ENCODE data around the gene RPS19. TPM values are rescaled to one million over a fixed set of nuclear protein-coding genes. Genes with fewer than 3 reads are reported as not detected.
A peak's percentile ranks its signal among the peaks of the same experiment; 100 is the strongest.

RPS19 gene
- total RNA-seq, 1 donor, result 600 TPM

DNA sequence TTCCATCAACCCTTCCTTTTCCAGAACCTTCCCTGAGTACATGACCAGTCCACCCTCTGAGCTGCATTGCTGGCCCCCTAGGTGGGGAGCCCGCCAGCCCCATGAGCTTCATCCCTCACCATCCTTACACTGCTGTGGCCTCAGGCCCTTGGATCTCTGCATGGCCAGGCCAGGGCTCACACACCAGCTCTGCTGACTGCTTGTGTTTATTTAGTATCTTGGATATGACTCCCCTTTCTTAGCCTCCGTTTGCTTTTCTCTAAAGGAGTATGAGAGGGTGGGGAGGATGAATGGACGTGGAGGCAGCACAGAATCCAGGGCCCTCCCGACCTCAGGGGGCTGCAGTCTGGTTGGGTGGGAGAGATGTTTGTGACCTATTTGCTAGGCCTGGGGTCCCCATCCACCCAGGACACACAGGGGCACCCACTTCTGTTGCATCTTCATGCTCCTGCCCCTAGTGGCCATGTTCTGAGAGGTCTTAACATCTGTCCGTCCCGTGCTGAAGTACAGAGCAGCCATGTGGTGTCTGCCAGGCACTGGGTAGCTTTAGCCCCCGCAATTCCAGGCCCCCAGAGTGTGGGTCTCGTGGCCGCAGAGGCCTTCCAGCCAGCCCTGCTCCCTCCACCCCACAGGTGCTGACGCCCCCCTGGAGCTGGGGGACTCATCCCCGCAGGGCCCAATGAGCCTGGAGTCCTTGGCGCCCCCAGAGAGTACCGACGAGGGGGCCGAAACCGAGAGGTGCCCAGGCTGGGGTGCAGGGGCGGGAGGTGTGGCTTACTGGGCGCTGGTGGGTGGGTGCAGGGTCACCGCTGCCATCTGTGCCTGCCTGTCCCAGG, 35.9 kb downstream of the RPS19 start:
- TF ChIP-seq, protein P1, sequence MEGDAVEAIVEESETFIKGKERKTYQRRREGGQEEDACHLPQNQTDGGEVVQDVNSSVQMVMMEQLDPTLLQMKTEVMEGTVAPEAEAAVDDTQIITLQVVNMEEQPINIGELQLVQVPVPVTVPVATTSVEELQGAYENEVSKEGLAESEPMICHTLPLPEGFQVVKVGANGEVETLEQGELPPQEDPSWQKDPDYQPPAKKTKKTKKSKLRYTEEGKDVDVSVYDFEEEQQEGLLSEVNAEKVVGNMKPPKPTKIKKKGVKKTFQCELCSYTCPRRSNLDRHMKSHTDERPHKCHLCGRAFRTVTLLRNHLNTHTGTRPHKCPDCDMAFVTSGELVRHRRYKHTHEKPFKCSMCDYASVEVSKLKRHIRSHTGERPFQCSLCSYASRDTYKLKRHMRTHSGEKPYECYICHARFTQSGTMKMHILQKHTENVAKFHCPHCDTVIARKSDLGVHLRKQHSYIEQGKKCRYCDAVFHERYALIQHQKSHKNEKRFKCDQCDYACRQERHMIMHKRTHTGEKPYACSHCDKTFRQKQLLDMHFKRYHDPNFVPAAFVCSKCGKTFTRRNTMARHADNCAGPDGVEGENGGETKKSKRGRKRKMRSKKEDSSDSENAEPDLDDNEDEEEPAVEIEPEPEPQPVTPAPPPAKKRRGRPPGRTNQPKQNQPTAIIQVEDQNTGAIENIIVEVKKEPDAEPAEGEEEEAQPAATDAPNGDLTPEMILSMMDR (IDR thresholded peaks at IDR 0.05; ENCODE audit: insufficient read depth, low read depth, low read length), result peak; percentile 19
- DNase-seq (ENCODE audit: low read depth), result no peak
- no peak overlapping the region for H3K4me3 ChIP-seq (ENCODE audit: low read depth, low read length)

DNA sequence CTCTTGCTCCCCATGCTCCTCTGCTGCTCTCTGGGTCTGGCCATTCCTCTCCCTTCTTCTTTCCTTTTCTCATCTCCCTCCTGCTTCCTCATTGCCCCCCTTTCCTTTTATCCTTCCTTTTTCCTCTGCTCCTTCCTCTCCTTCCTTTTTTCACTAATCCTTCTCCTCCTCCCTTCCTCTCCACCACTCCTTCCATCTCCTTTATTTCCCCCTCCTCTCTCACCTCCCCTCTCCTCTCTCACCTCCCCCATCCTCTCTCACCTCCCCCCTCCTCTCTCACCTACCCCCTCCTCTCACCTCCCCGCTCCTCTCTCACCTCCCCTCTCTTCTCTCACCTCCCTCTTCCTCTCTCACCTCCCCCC, 36.5 kb downstream of the RPS19 start:
- no peak for DNase-seq (ENCODE audit: low read depth)
- H3K4me3 ChIP-seq (ENCODE audit: low read depth, low read length), result no peak overlapping the region
- TF ChIP-seq, protein P1 (IDR thresholded peaks at IDR 0.05; ENCODE audit: insufficient read depth, low read depth, low read length), result no peak

DNA sequence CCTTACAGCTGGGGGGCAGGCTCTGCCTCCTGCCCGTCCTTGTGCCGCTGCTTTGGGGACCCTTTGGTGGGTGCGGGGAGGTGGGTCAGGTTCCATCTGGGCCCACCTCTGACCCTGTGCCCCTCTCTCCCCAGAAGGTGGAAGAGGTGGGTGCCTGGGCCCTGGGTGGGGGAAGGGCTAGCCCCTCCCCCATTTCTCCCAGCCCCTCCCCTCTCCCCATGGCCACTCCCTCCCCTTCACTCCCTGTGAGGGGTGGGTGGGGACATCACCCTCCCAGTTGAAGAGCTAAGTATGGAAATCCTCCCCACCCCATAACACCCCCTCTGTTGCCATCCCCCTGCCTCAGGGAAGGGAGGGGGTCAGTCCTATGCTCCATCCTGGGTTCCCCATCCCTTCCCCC, 37.1 kb downstream of the RPS19 start:
- TF ChIP-seq, protein P1 (IDR thresholded peaks at IDR 0.05; ENCODE audit: insufficient read depth, low read depth, low read length), result no peak
- no peak overlapping the region for H3K4me3 ChIP-seq (ENCODE audit: low read depth, low read length)

GRCh38 chr19:41897820-41898219, 37.8 kb downstream of the RPS19 start:
- no peak overlapping the region for H3K4me3 ChIP-seq (ENCODE audit: low read depth, low read length)
- DNase-seq (ENCODE audit: low read depth), result no peak
- TF ChIP-seq, protein P1 (IDR thresholded peaks at IDR 0.05; ENCODE audit: insufficient read depth, low read depth, low read length), result no peak

More for the DNA sequence above, 37.1 kb downstream of the RPS19 start:
- DNase-seq (ENCODE audit: low read depth), result no peak

DNA sequence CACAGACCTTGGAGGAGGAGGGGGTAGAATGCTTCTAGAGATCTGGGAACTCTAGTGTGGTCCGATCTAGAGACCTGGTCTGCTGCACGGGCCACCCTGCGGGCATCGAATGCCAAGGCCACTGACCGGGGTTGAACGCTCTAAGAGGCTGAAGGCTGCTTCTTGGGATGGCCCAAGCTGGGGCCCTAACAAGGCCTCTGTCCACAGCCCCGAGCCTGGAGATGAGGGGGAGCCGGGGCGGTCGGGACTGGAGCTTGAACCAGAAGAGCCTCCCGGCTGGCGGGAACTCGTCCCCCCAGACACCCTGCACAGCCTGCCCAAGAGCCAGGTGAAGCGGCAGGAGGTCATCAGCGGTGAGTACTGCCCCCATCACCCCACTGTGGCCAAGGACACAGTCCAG, 38.2 kb downstream of the RPS19 start:
- no peak for DNase-seq (ENCODE audit: low read depth)
- TF ChIP-seq, protein P1 (IDR thresholded peaks at IDR 0.05; ENCODE audit: insufficient read depth, low read depth, low read length), result no peak
- no peak overlapping the region for H3K4me3 ChIP-seq (ENCODE audit: low read depth, low read length)

GRCh38 chr19:41901707-41902360, 41.8 kb downstream of the RPS19 start:
- H3K4me3 ChIP-seq (ENCODE audit: low read depth, low read length), result no peak overlapping the region
- no peak for DNase-seq (ENCODE audit: low read depth)
- TF ChIP-seq, protein P1 (IDR thresholded peaks at IDR 0.05; ENCODE audit: insufficient read depth, low read depth, low read length), result no peak

Data from fibroblast of villous mesenchyme (primary cell).